PC-3 (cell line): Measurements from ENCODE around the gene DNM3. TPM values are rescaled to one million over a fixed set of nuclear protein-coding genes. Genes with fewer than 3 reads are reported as not detected.

Experiments used
- ATAC-seq: fragments of 200-7000 bp; cut with Tn5 transposase; 2 replicates; pipeline ENCODE4 v1.9.1; 2020; ENCODE audit warnings: mild to moderate bottlenecking, moderate library complexity
- BruUV-seq: library from RNA; stranded (reverse); fragments of 400-500 nt; replicated peaks from 2 replicates; lab custom pipeline; 2021; lab: Mats Ljungman, UMichigan
- CTCF ChIA-PET: fragments of 300-600 bp; sonication (Branson Sonifier 250); formaldehyde crosslinking; loops from one replicate; lab custom pipeline; 2022; ENCODE audit warnings: antibody characterized with exemption; lab: Charles Lee
- POLR2A ChIA-PET: fragments of 300-600 bp; sonication (Branson Sonifier 250); formaldehyde crosslinking; loops from one replicate; lab custom pipeline; 2022; ENCODE audit warnings: antibody characterized with exemption; ENCODE audit not compliant: unreplicated experiment; lab: Charles Lee
- DNase-seq: peaks from one replicate; pipeline ENCODE4 v3.0.0-alpha.2; 2015
- H2AFZ ChIP-seq: fragments of 300-600 bp; sonication (generic); 2 replicates; pipeline ENCODE4 v1.6.0; 2016; ENCODE audit warnings: antibody characterized with exemption, low read length
- H3F3A ChIP-seq: fragments of 300-600 bp; sonication (generic); one replicate; pipeline ENCODE4 v1.6.0; 2017; ENCODE audit warnings: antibody characterized with exemption, low read length, control low read depth, mild to moderate bottlenecking; ENCODE audit not compliant: unreplicated experiment
- H3K27ac ChIP-seq: fragments of 300-600 bp; sonication (generic); 2 replicates; pipeline ENCODE4 v1.5.1; 2016; ENCODE audit warnings: mild to moderate bottlenecking, low read length
- H3K27me3 ChIP-seq: fragments of 300-600 bp; sonication (generic); 2 replicates; pipeline ENCODE4 v1.6.1; 2016; ENCODE audit warnings: low read length, mixed read lengths
- H3K36me3 ChIP-seq: fragments of 300-600 bp; sonication (generic); 2 replicates; pipeline ENCODE4 v1.6.1; 2016; ENCODE audit warnings: low read depth, mixed run types, low read length, mixed read lengths
- H3K4me1 ChIP-seq: fragments of 300-600 bp; sonication (generic); 2 replicates; pipeline ENCODE4 v1.5.1; 2016; ENCODE audit warnings: low read length; ENCODE audit not compliant: insufficient read depth
- H3K4me2 ChIP-seq: fragments of 300-600 bp; sonication (generic); 2 replicates; pipeline ENCODE4 v1.6.0; 2016; ENCODE audit warnings: low read length
- H3K4me3 ChIP-seq: fragments of 300-600 bp; sonication (generic); 2 replicates; pipeline ENCODE4 v1.5.1; 2016; ENCODE audit warnings: mild to moderate bottlenecking, low read length, mixed read lengths
- H3K79me2 ChIP-seq: fragments of 300-600 bp; sonication (generic); 2 replicates; pipeline ENCODE4 v1.6.1; 2017; ENCODE audit warnings: low read length, mixed read lengths
- H3K9ac ChIP-seq: fragments of 300-600 bp; sonication (generic); 2 replicates; pipeline ENCODE4 v1.6.0; 2016; ENCODE audit warnings: mild to moderate bottlenecking, low read length
- H3K9me2 ChIP-seq: fragments of 300-600 bp; sonication (generic); replicated peaks from 2 replicates; pipeline ENCODE4 v1.6.1; 2016; ENCODE audit warnings: mixed run types, low read length, mixed read lengths
- H3K9me3 ChIP-seq: fragments of 300-600 bp; sonication (generic); 2 replicates; pipeline ENCODE4 v1.6.1; 2016; ENCODE audit warnings: low read length, mixed read lengths
- H4K20me1 ChIP-seq: fragments of 300-600 bp; sonication (generic); 2 replicates; pipeline ENCODE4 v1.6.1; 2016; ENCODE audit warnings: low read length, mixed read lengths
- EZH2 ChIP-seq: fragments of 300-600 bp; sonication (generic); IDR thresholded peaks from one replicate; pipeline ENCODE4 v1.6.1; 2017; ENCODE audit warnings: antibody characterized with exemption, mild to moderate bottlenecking, low read length; ENCODE audit not compliant: unreplicated experiment
- EZH2phosphoT487 ChIP-seq: fragments of 300-600 bp; sonication (generic); IDR thresholded peaks from 2 replicates; pipeline ENCODE4 v1.6.1; 2018; ENCODE audit warnings: mild to moderate bottlenecking, antibody characterized with exemption, low read length, borderline replicate concordance
- intact Hi-C: fragments of 100-400 bp; cut with micrococcal nuclease; formaldehyde crosslinking; loops from 2 replicates; pipeline ENCODE4 v1.9.0; 2023
- total RNA-seq: library from RNA; depleted of rRNA; stranded (reverse); fragments of >200 nt; gene quantifications from 2 replicates; pipeline ENCODE4 v1.2.3, GENCODE V29; 2014
- TF ChIP-seq, protein P1 (sequence below): fragments of 300-600 bp; sonication (generic); conservative IDR thresholded peaks from 2 replicates; pipeline ENCODE4 v1.5.1; 2017; ENCODE audit warnings: antibody characterized with exemption, low read depth, mild to moderate bottlenecking, low read length

The DNM3 gene
- total RNA-seq, 1 experiment from 2014 or later: 0.98 TPM

DNA sequence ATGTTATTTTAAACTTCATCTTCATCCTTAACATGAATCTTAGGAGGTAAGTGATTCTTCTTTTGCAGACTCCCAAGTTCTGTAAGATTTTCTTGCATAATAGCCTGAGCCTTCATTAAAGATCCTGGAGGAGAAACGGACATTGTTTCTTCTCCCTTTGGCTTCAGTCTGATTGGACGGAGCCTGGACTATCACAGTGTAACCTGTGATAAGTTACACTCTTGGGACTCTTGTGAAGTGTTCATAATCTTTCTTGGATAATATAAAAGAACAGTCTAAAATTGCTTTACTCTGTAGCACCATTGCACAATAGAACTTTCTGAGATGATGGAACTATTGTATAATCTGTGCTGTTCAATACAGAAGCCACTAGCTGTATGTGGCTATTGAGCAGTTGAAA is 244.8 kb downstream of the DNM3 start:
- Histone ChIP-seq H3K9me2 (no peaks in the 10 kb centered on the region), H3K4me1 (no peaks in the 10 kb centered on the region), H3K9me3 (no peaks in the 10 kb centered on the region), H3K27me3 (no peaks in the 10 kb centered on the region), H2AFZ (no peak overlapping the region), H3K79me2 (no peaks in the 10 kb centered on the region), H3F3A (no peaks in the 10 kb centered on the region), H3K27ac (no peak overlapping the region), H3K9ac (no peak overlapping the region), H4K20me1 (no peaks in the 10 kb centered on the region), H3K36me3 (no peaks in the 10 kb centered on the region), H3K4me3 (no peak overlapping the region), H3K4me2 (no peak overlapping the region)
- ChIA-PET CTCF (no interaction called here), POLR2A (no interaction called here)
- TF ChIP-seq, protein P1, sequence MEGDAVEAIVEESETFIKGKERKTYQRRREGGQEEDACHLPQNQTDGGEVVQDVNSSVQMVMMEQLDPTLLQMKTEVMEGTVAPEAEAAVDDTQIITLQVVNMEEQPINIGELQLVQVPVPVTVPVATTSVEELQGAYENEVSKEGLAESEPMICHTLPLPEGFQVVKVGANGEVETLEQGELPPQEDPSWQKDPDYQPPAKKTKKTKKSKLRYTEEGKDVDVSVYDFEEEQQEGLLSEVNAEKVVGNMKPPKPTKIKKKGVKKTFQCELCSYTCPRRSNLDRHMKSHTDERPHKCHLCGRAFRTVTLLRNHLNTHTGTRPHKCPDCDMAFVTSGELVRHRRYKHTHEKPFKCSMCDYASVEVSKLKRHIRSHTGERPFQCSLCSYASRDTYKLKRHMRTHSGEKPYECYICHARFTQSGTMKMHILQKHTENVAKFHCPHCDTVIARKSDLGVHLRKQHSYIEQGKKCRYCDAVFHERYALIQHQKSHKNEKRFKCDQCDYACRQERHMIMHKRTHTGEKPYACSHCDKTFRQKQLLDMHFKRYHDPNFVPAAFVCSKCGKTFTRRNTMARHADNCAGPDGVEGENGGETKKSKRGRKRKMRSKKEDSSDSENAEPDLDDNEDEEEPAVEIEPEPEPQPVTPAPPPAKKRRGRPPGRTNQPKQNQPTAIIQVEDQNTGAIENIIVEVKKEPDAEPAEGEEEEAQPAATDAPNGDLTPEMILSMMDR: no peak
- no peak for TF ChIP-seq EZH2phosphoT487
- no peak for TF ChIP-seq EZH2
- ATAC-seq (no peak), DNase-seq (no peak)
- intact Hi-C loops: no loop called here
- BruUV-seq: no TSS peak

DNA sequence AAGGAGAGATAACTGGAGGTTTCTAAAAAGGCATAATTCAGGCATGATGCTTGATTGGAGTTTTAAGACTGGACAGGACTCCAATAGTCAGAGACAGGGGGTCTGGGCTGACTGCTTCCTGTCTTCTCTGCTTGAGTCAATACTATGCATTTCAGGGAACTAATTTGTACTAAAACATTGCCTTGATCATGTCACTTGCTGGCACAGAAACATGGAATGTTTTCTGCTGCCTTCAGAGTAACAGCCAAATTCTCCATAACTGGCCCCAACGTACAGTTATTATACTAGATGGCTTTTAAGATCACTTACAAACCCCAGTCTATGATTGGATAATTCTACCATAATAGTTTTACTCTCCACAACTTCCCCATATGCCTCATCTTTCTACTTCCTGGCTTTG is 247.0 kb downstream of the DNM3 start:
- no peaks in the 10 kb centered on the region for H3K27me3 ChIP-seq
- DNase-seq: no peak
- no TSS peak for BruUV-seq
- no peaks in the 10 kb centered on the region for H3K9me2 ChIP-seq
- H3K4me2 ChIP-seq: no peak overlapping the region
- CTCF ChIA-PET: no interaction called here
- H4K20me1 ChIP-seq: no peaks in the 10 kb centered on the region
- no peaks in the 10 kb centered on the region for H3F3A ChIP-seq
- no peak for ATAC-seq
- no peaks in the 10 kb centered on the region for H3K79me2 ChIP-seq
- H3K4me3 ChIP-seq: no peak overlapping the region
- POLR2A ChIA-PET: no interaction called here
- no peaks in the 10 kb centered on the region for H3K9me3 ChIP-seq
- TF ChIP-seq EZH2phosphoT487 (no peak), EZH2 (no peak)
- TF ChIP-seq, protein P1: no peak
- H3K27ac ChIP-seq: no peak overlapping the region
- intact Hi-C loops: no loop called here
- H3K9ac ChIP-seq: no peak overlapping the region
- no peaks in the 10 kb centered on the region for H3K4me1 ChIP-seq
- H3K36me3 ChIP-seq: no peaks in the 10 kb centered on the region
- no peak overlapping the region for H2AFZ ChIP-seq

DNA sequence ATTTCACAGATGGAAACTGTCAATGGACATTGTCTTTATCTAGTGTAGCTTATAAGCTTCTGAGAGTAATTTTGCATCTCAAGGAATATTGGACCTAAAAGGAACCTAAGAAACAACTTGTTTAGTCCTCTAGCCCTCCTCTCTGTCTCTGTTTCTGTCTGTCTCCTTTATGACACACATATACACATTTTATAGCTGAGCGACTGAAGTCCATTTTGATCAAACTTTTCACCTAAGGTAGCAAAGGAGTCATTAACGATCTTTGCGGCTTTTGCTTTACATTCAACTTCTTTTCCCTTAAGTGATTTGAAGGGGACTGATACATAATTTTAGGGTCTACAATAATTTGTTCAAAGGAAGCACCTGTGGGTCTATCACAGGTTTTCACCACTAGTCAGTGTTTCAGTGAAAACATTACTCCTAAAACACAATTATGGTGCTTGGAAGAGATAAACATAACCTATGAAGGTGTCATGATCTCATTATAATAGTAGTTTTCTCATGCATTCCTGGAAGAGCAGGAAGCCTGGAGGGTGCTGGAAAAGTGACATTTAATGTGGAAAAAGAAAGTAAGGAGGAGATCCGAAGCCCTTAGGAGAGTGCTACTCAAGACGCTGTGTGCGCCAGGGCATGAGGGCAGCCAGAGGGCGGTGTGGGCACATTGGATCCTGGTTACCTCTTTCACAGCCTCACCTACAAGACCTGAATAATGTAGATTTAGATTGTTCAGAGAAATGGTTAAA is 248.6 kb downstream of the DNM3 start:
- ATAC-seq: peak; percentile 100
- POLR2A ChIA-PET: no interaction called here

More for the DNA sequence above, 248.6 kb downstream of the DNM3 start:
- Histone ChIP-seq H3K27me3 (no peaks in the 10 kb centered on the region), H3F3A (no peaks in the 10 kb centered on the region), H3K27ac (no peak overlapping the region), H3K9me2 (no peaks in the 10 kb centered on the region), H3K4me2 (peak overlapping the region; percentile 50), H3K9ac (no peak overlapping the region), H2AFZ (peak overlapping the region; percentile 45), H4K20me1 (no peaks in the 10 kb centered on the region), H3K36me3 (no peaks in the 10 kb centered on the region), H3K4me1 (no peaks in the 10 kb centered on the region), H3K79me2 (no peaks in the 10 kb centered on the region), H3K4me3 (peak overlapping the region; percentile 10; the same call in 1 of the 2 replicates), H3K9me3 (no peaks in the 10 kb centered on the region)
- no peak for TF ChIP-seq EZH2
- TF ChIP-seq, protein P1: peak; percentile 100
- CTCF ChIA-PET: no interaction called here
- no TSS peak for BruUV-seq
- peak; percentile 94 for DNase-seq
- intact Hi-C loops: loop anchor here (1.0 to 5.0 kb wide), 8 partner anchors 49 to 339 kb away; no protein-coding TSS in a partner anchor
